ENCODE data around the gene KEAP1.

The KEAP1 gene

DNA sequence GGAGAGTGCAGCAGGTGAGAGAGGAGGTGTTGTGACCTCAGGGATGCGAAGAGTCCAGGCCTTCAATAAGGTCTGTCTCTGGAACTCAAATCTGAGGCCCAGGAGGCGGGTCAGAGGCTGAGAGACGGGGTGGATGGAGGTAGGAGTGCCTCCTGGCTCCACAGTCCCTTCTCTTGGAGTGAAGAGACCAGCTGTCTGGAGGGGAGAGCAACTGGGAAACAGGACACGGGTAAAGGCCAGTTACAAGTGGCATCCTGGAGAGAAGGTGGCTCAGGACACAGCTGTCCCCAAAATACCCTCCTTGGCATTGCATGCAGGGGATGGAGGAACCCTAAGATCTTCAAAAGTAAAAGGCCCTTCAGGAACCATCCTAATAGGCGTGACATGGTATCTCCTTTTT is 63.6 kb downstream of the KEAP1 start:
- no peak for DNase-seq (ENCODE audit: extremely low read depth, low read depth)
- TF ChIP-seq, protein P1, sequence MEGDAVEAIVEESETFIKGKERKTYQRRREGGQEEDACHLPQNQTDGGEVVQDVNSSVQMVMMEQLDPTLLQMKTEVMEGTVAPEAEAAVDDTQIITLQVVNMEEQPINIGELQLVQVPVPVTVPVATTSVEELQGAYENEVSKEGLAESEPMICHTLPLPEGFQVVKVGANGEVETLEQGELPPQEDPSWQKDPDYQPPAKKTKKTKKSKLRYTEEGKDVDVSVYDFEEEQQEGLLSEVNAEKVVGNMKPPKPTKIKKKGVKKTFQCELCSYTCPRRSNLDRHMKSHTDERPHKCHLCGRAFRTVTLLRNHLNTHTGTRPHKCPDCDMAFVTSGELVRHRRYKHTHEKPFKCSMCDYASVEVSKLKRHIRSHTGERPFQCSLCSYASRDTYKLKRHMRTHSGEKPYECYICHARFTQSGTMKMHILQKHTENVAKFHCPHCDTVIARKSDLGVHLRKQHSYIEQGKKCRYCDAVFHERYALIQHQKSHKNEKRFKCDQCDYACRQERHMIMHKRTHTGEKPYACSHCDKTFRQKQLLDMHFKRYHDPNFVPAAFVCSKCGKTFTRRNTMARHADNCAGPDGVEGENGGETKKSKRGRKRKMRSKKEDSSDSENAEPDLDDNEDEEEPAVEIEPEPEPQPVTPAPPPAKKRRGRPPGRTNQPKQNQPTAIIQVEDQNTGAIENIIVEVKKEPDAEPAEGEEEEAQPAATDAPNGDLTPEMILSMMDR (IDR thresholded peaks at IDR 0.05; ENCODE audit: low read depth, low read length) = no peak

Measured in AG09319 (cell line).